AG09309 (cell line): ENCODE data around the gene PLCXD3.

Experiments
- DNase-seq: peaks from one replicate; pipeline ENCODE4 v3.0.0-alpha.2; 2010; ENCODE audit warnings: low read depth
- H3K4me3 ChIP-seq: 2 replicates; pipeline ENCODE4 v1.5.1; 2011; ENCODE audit warnings: mild to moderate bottlenecking, low read depth, low read length, moderate library complexity; ENCODE audit not compliant: control insufficient read depth
- CTCF ChIP-seq: IDR thresholded peaks from 2 replicates; pipeline ENCODE4 v1.5.1; 2011; ENCODE audit warnings: mild to moderate bottlenecking, low read depth, low read length, inconsistent platforms; ENCODE audit not compliant: insufficient read depth, control insufficient read depth; ENCODE audit errors: missing control alignments

The PLCXD3 gene

GRCh38 chr5:41312478-41313060, 197.8 kb downstream of the PLCXD3 start:
- DNase-seq, result no peak
- no peak for TF ChIP-seq CTCF
- H3K4me3 ChIP-seq, result no peak overlapping the region

GRCh38 chr5:41312066-41312465, 198.3 kb downstream of the PLCXD3 start:
- DNase-seq, result no peak
- TF ChIP-seq CTCF, result no peak
- H3K4me3 ChIP-seq, result no peak overlapping the region

GRCh38 chr5:41309275-41309674, 201.1 kb downstream of the PLCXD3 start:
- H3K4me3 ChIP-seq, result no peak overlapping the region
- no peak for DNase-seq
- TF ChIP-seq CTCF, result no peak

GRCh38 chr5:41306005-41306404, 204.4 kb downstream of the PLCXD3 start:
- no peak overlapping the region for H3K4me3 ChIP-seq
- DNase-seq, result no peak
- TF ChIP-seq CTCF, result no peak

GRCh38 chr5:41305056-41305455, 205.3 kb downstream of the PLCXD3 start:
- no peak for DNase-seq
- no peak for TF ChIP-seq CTCF
- H3K4me3 ChIP-seq, result no peak overlapping the region

GRCh38 chr5:41296066-41296465, 214.3 kb downstream of the PLCXD3 start:
- DNase-seq, result no peak
- TF ChIP-seq CTCF, result no peak

GRCh38 chr5:41291323-41291722, 219.1 kb downstream of the PLCXD3 start:
- DNase-seq, result no peak
- TF ChIP-seq CTCF, result no peak
- H3K4me3 ChIP-seq, result no peak overlapping the region

More at GRCh38 chr5:41296066-41296465, 214.3 kb downstream of the PLCXD3 start:
- H3K4me3 ChIP-seq, result no peak overlapping the region
